H1 (cell line): ENCODE results near the gene RBM43. TPM values are rescaled to one million over a fixed set of nuclear protein-coding genes. Genes with fewer than 3 reads are reported as not detected.

Source experiments
- CTCF ChIA-PET: fragments of 300-600 bp; sonication (Branson Sonifier 250); formaldehyde crosslinking; loops from one replicate; lab custom pipeline; 2021; ENCODE audit not compliant: partially characterized antibody; lab: Charles Lee
- POLR2A ChIA-PET: fragments of 300-600 bp; sonication (Branson Sonifier 250); formaldehyde crosslinking; loops from one replicate; lab custom pipeline; 2021; ENCODE audit warnings: inconsistent platforms; ENCODE audit not compliant: partially characterized antibody; lab: Charles Lee
- DNase-seq, 2 experiments: peaks; one replicate each; pipeline versions ENCODE4 v3.0.0 to v3.0.0-alpha.2; 2010 to 2022; ENCODE audit warnings: low spot score in 2 of 2, low read depth in 1 of 2, mixed read lengths in 1 of 2
- FAIRE-seq: peaks from 2 replicates; lab custom pipeline; 2011; peaks lifted over from hg19 to GRCh38; lab: Jason Lieb, UNC
- H2AFZ ChIP-seq: 2 replicates; pipeline ENCODE4 v1.8.1; 2012; ENCODE audit warnings: low read length, inconsistent platforms
- H2AK5ac ChIP-seq: 2 replicates; pipeline ENCODE4 v1.6.1; 2013; ENCODE audit warnings: low read depth, low read length
- H2BK120ac ChIP-seq: replicated peaks from 2 replicates; pipeline ENCODE3; 2013; ENCODE audit warnings: low read depth, low read length, inconsistent platforms
- H2BK12ac ChIP-seq: 2 replicates; pipeline ENCODE4 v1.6.1; 2013; ENCODE audit warnings: low read depth, low read length
- H2BK15ac ChIP-seq: 2 replicates; pipeline ENCODE4 v1.6.1; 2013; ENCODE audit warnings: low read length
- H2BK20ac ChIP-seq: 2 replicates; pipeline ENCODE4 v1.6.1; 2013; ENCODE audit warnings: low read length
- H2BK5ac ChIP-seq: 2 replicates; pipeline ENCODE4 v1.6.1; 2013; ENCODE audit warnings: low read depth, low read length
- H3K14ac ChIP-seq: 2 replicates; pipeline ENCODE4 v1.6.1; 2013; ENCODE audit warnings: inconsistent platforms; ENCODE audit not compliant: insufficient read length
- H3K18ac ChIP-seq: 2 replicates; pipeline ENCODE4 v1.6.1; 2013; ENCODE audit warnings: low read length; ENCODE audit errors: extremely low read depth
- H3K23ac ChIP-seq: 2 replicates; pipeline ENCODE4 v1.6.1; 2013; ENCODE audit warnings: inconsistent platforms; ENCODE audit not compliant: insufficient read length
- H3K23me2 ChIP-seq: 2 replicates; pipeline ENCODE4 v1.6.1; 2013; ENCODE audit warnings: low read depth, low read length
- H3K27ac ChIP-seq: 2 replicates; pipeline ENCODE4 v1.6.1; 2011; ENCODE audit warnings: low read depth, low read length, inconsistent platforms
- H3K27me3 ChIP-seq, 4 experiments: replicated peaks in 1 of 4; 1 replicate in 1 of 4; 2 replicates in 3 of 4; pipeline versions ENCODE4 v1.6.1 to v1.8.1; 2011 to 2013; ENCODE audit warnings: low read length in 3 of 4, mild to moderate bottlenecking in 3 of 4, inconsistent platforms in 2 of 4, mixed read lengths in 2 of 4, moderate library complexity in 1 of 4; ENCODE audit not compliant: control insufficient read depth in 3 of 4, insufficient read depth in 3 of 4; ENCODE audit errors: extremely low read depth in 1 of 4
- H3K36me3 ChIP-seq, 4 experiments: 2 replicates each; pipeline versions ENCODE4 v1.6.1 to v1.8.1; 2011 to 2013; ENCODE audit warnings: mild to moderate bottlenecking in 4 of 4, low read length in 3 of 4, moderate library complexity in 2 of 4, control low read depth in 1 of 4, inconsistent platforms in 1 of 4; ENCODE audit not compliant: insufficient read depth in 4 of 4, control insufficient read depth in 2 of 4
- H3K4ac ChIP-seq: replicated peaks from 2 replicates; pipeline ENCODE3; 2013; ENCODE audit warnings: low read length, low read depth, mixed read lengths, inconsistent platforms; ENCODE audit not compliant: insufficient read length
- H3K4me1 ChIP-seq, 4 experiments: replicated peaks in 1 of 4; 1 replicate in 1 of 4; 2 replicates in 3 of 4; pipeline versions ENCODE4 v1.6.1 to v1.8.1; 2011 to 2013; ENCODE audit warnings: low read length in 3 of 4, inconsistent platforms in 2 of 4, mixed read lengths in 1 of 4; ENCODE audit not compliant: insufficient read depth in 4 of 4, control insufficient read depth in 3 of 4
- H3K4me2 ChIP-seq, 2 experiments: 2 replicates each; pipeline versions ENCODE4 v1.6.1 to v1.8.1; 2011 to 2013; ENCODE audit warnings: low read depth in 2 of 2, low read length in 2 of 2, control low read depth in 1 of 2, inconsistent platforms in 1 of 2, mild to moderate bottlenecking in 1 of 2; ENCODE audit not compliant: insufficient read depth in 1 of 2
- H3K4me3 ChIP-seq, 4 experiments: fragments of 200-600, 300-600 bp in 1 of 4; sonication (generic), shearing (Covaris generic), sonication (Bioruptor Twin) in 1 of 4; 2 replicates each; pipeline versions ENCODE4 v1.5.1 to v1.8.1; 2011 to 2016; ENCODE audit warnings: low read length in 4 of 4, low read depth in 3 of 4, control low read depth in 2 of 4, inconsistent platforms in 2 of 4, mild to moderate bottlenecking in 2 of 4, mixed read lengths in 1 of 4, moderate library complexity in 1 of 4; ENCODE audit not compliant: insufficient read depth in 2 of 4; ENCODE audit errors: extremely low read depth in 1 of 4
- H3K56ac ChIP-seq: replicated peaks from 2 replicates; pipeline ENCODE3; 2013; ENCODE audit warnings: low read depth, mild to moderate bottlenecking, mixed read lengths, low read length, inconsistent platforms; ENCODE audit not compliant: insufficient read length
- H3K79me1 ChIP-seq: 2 replicates; pipeline ENCODE4 v1.6.1; 2013; ENCODE audit warnings: low read depth, low read length, control low read depth
- H3K79me2 ChIP-seq, 2 experiments: 2 replicates each; pipeline versions ENCODE4 v1.6.1 to v1.8.1; 2012 to 2013; ENCODE audit warnings: low read length in 2 of 2, mild to moderate bottlenecking in 2 of 2, inconsistent platforms in 1 of 2; ENCODE audit not compliant: insufficient read depth in 2 of 2, control insufficient read depth in 1 of 2
- H3K9ac ChIP-seq, 4 experiments: replicated peaks in 1 of 4; 1 replicate in 1 of 4; 2 replicates in 3 of 4; pipeline versions ENCODE4 v1.6.1 to v1.8.1; 2011 to 2013; ENCODE audit warnings: low read depth in 3 of 4, low read length in 3 of 4, control low read depth in 2 of 4, mild to moderate bottlenecking in 2 of 4, moderate library complexity in 2 of 4, inconsistent platforms in 1 of 4; ENCODE audit errors: extremely low read depth in 1 of 4
- H3K9me3 ChIP-seq, 2 experiments: 2 replicates each; pipeline versions ENCODE4 v1.6.1 to v1.8.1; 2012 to 2013; ENCODE audit warnings: mild to moderate bottlenecking in 2 of 2, moderate library complexity in 2 of 2, control low read depth in 1 of 2, inconsistent platforms in 1 of 2, low read depth in 1 of 2, low read length in 1 of 2, mixed read lengths in 1 of 2; ENCODE audit not compliant: insufficient read depth in 2 of 2
- H4K20me1 ChIP-seq, 2 experiments: replicated peaks in 1 of 2; 2 replicates each; pipeline versions ENCODE3 to v1.8.1; 2011 to 2013; ENCODE audit warnings: inconsistent platforms in 2 of 2, low read length in 2 of 2, mild to moderate bottlenecking in 1 of 2; ENCODE audit not compliant: insufficient read depth in 2 of 2, control insufficient read depth in 1 of 2
- H4K5ac ChIP-seq: 2 replicates; pipeline ENCODE4 v1.6.1; 2013; ENCODE audit warnings: low read length, low read depth, mixed read lengths, inconsistent platforms; ENCODE audit not compliant: insufficient read length
- H4K8ac ChIP-seq: 2 replicates; pipeline ENCODE4 v1.8.0; 2013; ENCODE audit warnings: mild to moderate bottlenecking, moderate library complexity, low read length, inconsistent platforms; ENCODE audit not compliant: insufficient read depth; ENCODE audit errors: extremely low read depth
- H4K91ac ChIP-seq: replicated peaks from 2 replicates; pipeline ENCODE3; 2013; ENCODE audit warnings: low read length, mixed read lengths, inconsistent platforms; ENCODE audit not compliant: insufficient read length
- BCL11A ChIP-seq, 2 experiments: IDR thresholded peaks; one replicate each; pipeline ENCODE4 v1.6.1; 2011; ENCODE audit warnings: low read depth in 2 of 2, low read length in 2 of 2, mild to moderate bottlenecking in 2 of 2
- CHD1 ChIP-seq: IDR thresholded peaks from 2 replicates; pipeline ENCODE4 v1.6.1; 2012; ENCODE audit warnings: low read depth, low read length, improper control_type of control experiment
- CREB1 ChIP-seq: IDR thresholded peaks from 2 replicates; pipeline ENCODE4 v1.6.1; 2012; ENCODE audit warnings: inconsistent platforms
- EGR1 ChIP-seq: IDR thresholded peaks from 2 replicates; pipeline ENCODE4 v1.6.1; 2011; ENCODE audit warnings: low read depth, low read length, borderline replicate concordance
- GABPA ChIP-seq: IDR thresholded peaks from 2 replicates; pipeline ENCODE4 v1.6.1; 2011; ENCODE audit warnings: mild to moderate bottlenecking, low read length, moderate library complexity, borderline replicate concordance; ENCODE audit not compliant: insufficient read depth
- HDAC6 ChIP-seq: IDR thresholded peaks from one replicate; pipeline ENCODE4 v1.7.1; 2012; ENCODE audit warnings: low read depth, mild to moderate bottlenecking, inconsistent platforms, low read length, moderate library complexity
- KDM1A ChIP-seq: fragments of 200-600, 300-600 bp; sonication (generic); IDR thresholded peaks from 2 replicates; pipeline ENCODE4 v1.7.1; 2016; ENCODE audit warnings: mild to moderate bottlenecking, low read length, borderline replicate concordance
- KDM5A ChIP-seq: fragments of 200-600 bp; IDR thresholded peaks from 2 replicates; pipeline ENCODE4 v1.7.1; 2012; ENCODE audit warnings: mild to moderate bottlenecking, low read length, inconsistent platforms, mixed read lengths
- RNF2 ChIP-seq: fragments of 200-900, 300-1000 bp; sonication (generic); IDR thresholded peaks from 2 replicates; pipeline ENCODE4 v1.7.1; 2016; ENCODE audit warnings: borderline replicate concordance, low read depth, mild to moderate bottlenecking, antibody characterized with exemption, low read length; ENCODE audit not compliant: poor library complexity, severe bottlenecking; ENCODE audit errors: missing control alignments
- SIN3A ChIP-seq, 2 experiments: IDR thresholded peaks in 1 of 2; conservative IDR thresholded peaks in 1 of 2; 2 replicates each; pipeline ENCODE4 v1.6.1; 2011 to 2012; ENCODE audit warnings: low read length in 2 of 2, improper control_type of control experiment in 1 of 2, low read depth in 1 of 2, mild to moderate bottlenecking in 1 of 2
- SIRT6 ChIP-seq: IDR thresholded peaks from one replicate; pipeline ENCODE4 v1.7.1; 2012; ENCODE audit warnings: low read length, inconsistent platforms
- SP1 ChIP-seq: IDR thresholded peaks from 2 replicates; pipeline ENCODE4 v1.6.1; 2011; ENCODE audit warnings: low read depth, low read length
- SP2 ChIP-seq: IDR thresholded peaks from 2 replicates; pipeline ENCODE4 v1.6.1; 2012; ENCODE audit warnings: mild to moderate bottlenecking, low read length, inconsistent platforms
- TAF1 ChIP-seq: IDR thresholded peaks from 2 replicates; pipeline ENCODE4 v1.6.1; 2011; ENCODE audit warnings: mild to moderate bottlenecking, low read depth, low read length
- TBP ChIP-seq: IDR thresholded peaks from 2 replicates; pipeline ENCODE4 v1.6.1; 2011; ENCODE audit warnings: low read depth, low read length, improper control_type of control experiment
- TCF12 ChIP-seq: IDR thresholded peaks from 2 replicates; pipeline ENCODE4 v1.6.1; 2011; ENCODE audit warnings: low read depth, mild to moderate bottlenecking, low read length
- WGBS, 2 experiments: shearing (Covaris generic) in 1 of 2; methylation state at CpG; one replicate each; pipeline versions ENCODE4 v1.1.6 to v1.1.7; 2013 to 2015; ENCODE audit warnings: low lambda C conversion rate in 2 of 2, mixed read lengths in 2 of 2, inconsistent platforms in 1 of 2, low coverage in 1 of 2, missing lambda C conversion rate in 1 of 2; ENCODE audit not compliant: insufficient replicate concordance in 2 of 2, insufficient coverage in 1 of 2, insufficient read length in 1 of 2; ENCODE audit errors: extremely low coverage in 1 of 2, missing lambda C conversion rate in 1 of 2; 5-methylcytosine and 5-hydroxymethylcytosine counted together
- polyA plus RNA-seq, 7 experiments: library from polyadenylated mRNA; depleted of rRNA in 3 of 7; stranded (reverse) in 5 of 7; unstranded in 2 of 7; fragments of >200 nt in 5 of 7; fragments of 200-250 nt in 2 of 7; gene quantifications; 1 replicate in 5 of 7; 2 replicates in 1 of 7; 4 replicates in 1 of 7; pipeline versions ENCODE4 v1.2.1 to v1.2.3, GENCODE V29; 2011 to 2013; ENCODE audit warnings: missing spikeins in 2 of 7, mixed read lengths in 2 of 7
- total RNA-seq: library from RNA; stranded (reverse); fragmentation: NEBNext Ultra II Directional; extraction: Animal tissue kit (Norgen Biotek cat#: 25700); gene quantifications from 2 replicates; pipeline ENCODE4 v1.2.1, GENCODE V29; 2021

RBM43 gene
- total and polyA plus RNA-seq, 2 of the 8 experiments (the other 6 are each of a cell fraction or from before 2014, with no cell fraction given) = 1.7 to 2.0 TPM

- H3K56ac ChIP-seq = no peak overlapping the region
- H4K5ac ChIP-seq = no peak overlapping the region
- no peak overlapping the region for H3K4me3 ChIP-seq
- no peak overlapping the region for H3K18ac ChIP-seq
- POLR2A ChIA-PET = no interaction called here
- no peak overlapping the region for H2BK20ac ChIP-seq
- no peak overlapping the region for H2BK120ac ChIP-seq
- no peak overlapping the region for H3K23ac ChIP-seq
- no peak overlapping the region for H3K4ac ChIP-seq
- no peak overlapping the region for H2AK5ac ChIP-seq
- FAIRE-seq (no peak), DNase-seq (no peak)
- no peak overlapping the region for H2BK12ac ChIP-seq
- no peaks in the 10 kb centered on the region for H3K36me3 ChIP-seq
- no peaks in the 10 kb centered on the region for H3K27me3 ChIP-seq
- H3K79me2 ChIP-seq = no peaks in the 10 kb centered on the region
- no peaks in the 10 kb centered on the region for H3K23me2 ChIP-seq
- no peaks in the 10 kb centered on the region for H4K20me1 ChIP-seq
- peaks cover 16% of the 10 kb centered on the region in 2 experiments; a peak in 2 of 4 replicates for H3K9me3 ChIP-seq
- no peak overlapping the region for H3K14ac ChIP-seq
- H2BK5ac ChIP-seq = no peak overlapping the region
- no peak overlapping the region for H4K8ac ChIP-seq
- WGBS, 2 experiments = 92% methylated on average over 3 of the region's 3 CpGs; no CpG with 5 or more reads in 1 of the 2 experiments
- H3K4me1 ChIP-seq = no peaks in the 10 kb centered on the region
- H2BK15ac ChIP-seq = no peak overlapping the region
- H3K27ac ChIP-seq = no peak overlapping the region
- no peak overlapping the region for H3K9ac ChIP-seq
- CTCF ChIA-PET = no interaction called here
- no peak overlapping the region for H3K4me2 ChIP-seq
- H3K79me1 ChIP-seq = no peaks in the 10 kb centered on the region
- H2AFZ ChIP-seq = no peak overlapping the region
- H4K91ac ChIP-seq = no peak overlapping the region
- TF ChIP-seq KDM5A = no peak
- TF ChIP-seq RNF2 = no peak
- no peak for TF ChIP-seq GABPA
- no peak for TF ChIP-seq EGR1
- no peak for TF ChIP-seq HDAC6
- no peak for TF ChIP-seq CHD1
- TF ChIP-seq CREB1 = no peak
- TF ChIP-seq SP2 = no peak
- no peak for TF ChIP-seq SIRT6
- TF ChIP-seq BCL11A (IDR thresholded peaks at IDR 0.05; ENCODE audit: low read depth in 2 of 2, low read length in 2 of 2) = no peak
- TF ChIP-seq SP1 = no peak
- no peak for TF ChIP-seq TCF12
- no peak for TF ChIP-seq TBP
- TF ChIP-seq TAF1 = no peak
- TF ChIP-seq SIN3A (conservative IDR thresholded peaks at IDR 0.05 in 1 of 2, IDR thresholded peaks at IDR 0.05 in 1 of 2; ENCODE audit: low read depth in 1 of 2, low read length in 2 of 2) = no peak
- TF ChIP-seq KDM1A = no peak
Measured at GRCh38 chr2:151306621-151307020, 45.0 kb upstream of the RBM43 start.
